Stomach smooth muscle (tissue), 2 donors: ENCODE measurements around the gene SPATA25.
"Not testable (repeated sequence)": the region's sequence is repeated elsewhere in the genome, so short reads cannot be mapped to it uniquely, and the experiment has no call there.

Experiments
- H3K27ac ChIP-seq: one replicate; pipeline ENCODE4 v1.7.0; 2013; ENCODE audit warnings: mild to moderate bottlenecking, low read length, inconsistent platforms
- H3K27me3 ChIP-seq, 2 donors: one replicate each; pipeline ENCODE4 v1.7.0; 2013; ENCODE audit warnings: low read length in 2 of 2; ENCODE audit not compliant: insufficient read depth in 2 of 2, control insufficient read depth in 1 of 2
- H3K36me3 ChIP-seq, 2 donors: one replicate each; pipeline ENCODE4 v1.7.0; 2013; ENCODE audit warnings: low read length in 2 of 2; ENCODE audit not compliant: control insufficient read depth in 2 of 2, insufficient read depth in 2 of 2
- H3K4me1 ChIP-seq: one replicate; pipeline ENCODE4 v1.7.0; 2013; ENCODE audit warnings: low read length; ENCODE audit not compliant: control insufficient read depth, insufficient read depth
- H3K4me3 ChIP-seq, 2 donors: one replicate each; pipeline ENCODE4 v1.7.0; 2013; ENCODE audit warnings: low read length in 2 of 2
- H3K9ac ChIP-seq, 2 donors: one replicate each; pipeline ENCODE4 v1.7.0; 2013; ENCODE audit warnings: low read length in 2 of 2, mild to moderate bottlenecking in 1 of 2
- H3K9me3 ChIP-seq, 2 donors: one replicate each; pipeline ENCODE4 v1.7.0; 2013; ENCODE audit warnings: low read length in 2 of 2; ENCODE audit not compliant: control insufficient read depth in 2 of 2
- donor health status: healthy.
- donor health status: Pancreatic carcinoma.

Gene SPATA25

DNA sequence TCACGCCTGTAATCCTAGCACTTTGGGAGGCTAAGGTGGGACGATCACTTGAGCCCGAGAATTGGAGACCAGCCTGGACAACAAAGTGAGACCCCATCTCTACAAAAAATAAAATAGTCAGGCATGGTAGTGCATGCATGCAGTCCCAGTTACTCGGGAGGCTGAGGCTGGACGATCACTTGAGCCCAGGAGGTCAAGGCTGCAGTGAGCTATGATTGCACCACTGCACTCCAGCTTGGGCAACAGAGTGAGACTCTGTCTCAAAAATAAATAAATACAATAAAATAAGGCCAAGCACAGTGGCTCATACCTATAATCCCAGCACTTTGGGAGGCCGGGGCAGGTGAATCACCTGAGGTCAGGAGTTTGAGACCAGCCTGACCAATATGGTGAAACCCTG lies 13.9 kb upstream of the SPATA25 start:
- H3K9me3 ChIP-seq, H3K27me3 ChIP-seq, H3K4me3 ChIP-seq, H3K27ac ChIP-seq, H3K4me1 ChIP-seq, H3K9ac ChIP-seq: not testable (repeated sequence)
- peaks cover 6 to 24% of the 10 kb centered on the region in 2 donors for H3K36me3 ChIP-seq

DNA sequence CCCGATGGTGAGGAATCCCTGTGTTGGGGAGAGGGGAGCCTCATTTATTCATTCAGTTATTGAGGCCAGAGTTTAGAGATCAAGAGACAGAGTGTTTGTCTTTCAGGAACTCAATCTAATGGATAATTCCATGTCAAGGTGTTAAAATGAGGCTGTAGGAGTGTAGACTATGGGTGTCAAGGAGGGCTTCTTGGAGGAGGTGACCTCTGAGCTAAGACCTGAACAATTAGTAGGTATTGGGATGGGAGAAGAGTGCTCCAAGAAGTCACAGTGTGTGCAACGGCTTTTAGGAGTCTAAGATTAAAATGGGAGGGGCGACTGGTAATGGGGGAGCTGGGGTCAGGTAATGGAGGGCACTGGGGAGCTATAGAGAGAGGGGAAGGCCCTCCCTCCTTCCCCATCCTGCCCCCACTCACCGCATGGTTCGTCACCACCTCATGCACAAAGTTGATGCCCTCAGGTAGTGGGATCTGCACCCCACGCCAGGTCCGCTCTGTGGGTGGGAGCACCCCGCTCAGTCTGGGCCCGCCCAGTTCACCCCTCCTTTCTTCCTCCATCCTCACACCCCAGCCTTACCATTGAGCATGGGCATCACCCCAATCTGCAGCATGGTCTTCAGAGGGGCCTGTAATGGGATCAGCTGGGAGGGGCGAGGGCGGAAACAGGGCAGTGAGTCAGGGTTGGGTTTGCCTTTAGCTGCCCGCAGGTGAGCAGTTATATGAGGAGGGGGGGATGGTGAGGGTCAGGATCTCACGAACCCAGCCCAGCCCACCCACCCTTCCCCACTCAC lies 11.8 kb upstream of the SPATA25 start:
- Histone ChIP-seq H3K9ac (no peak overlapping the region), H3K36me3 (peaks cover 15 to 27% of the 10 kb centered on the region in 2 donors), H3K27ac (no peak overlapping the region), H3K9me3 (no peaks in the 10 kb centered on the region), H3K27me3 (no peaks in the 10 kb centered on the region), H3K4me1 (no peaks in the 10 kb centered on the region), H3K4me3 (no peak overlapping the region)

DNA sequence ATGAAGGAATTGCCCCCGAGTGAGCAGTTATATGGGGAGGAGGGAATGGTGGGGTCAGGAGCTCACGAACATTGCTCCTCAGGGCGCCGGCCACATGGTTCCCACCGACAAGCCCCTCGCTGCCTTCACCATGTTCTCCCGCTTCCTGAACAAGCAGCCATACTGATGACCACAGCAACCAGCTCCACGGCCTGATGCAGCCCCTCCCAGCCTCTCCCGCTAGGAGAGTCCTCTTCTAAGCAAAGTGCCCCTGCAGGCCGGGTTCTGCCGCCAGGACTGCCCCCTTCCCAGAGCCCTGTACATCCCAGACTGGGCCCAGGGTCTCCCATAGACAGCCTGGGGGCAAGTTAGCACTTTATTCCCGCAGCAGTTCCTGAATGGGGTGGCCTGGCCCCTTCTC lies 10.9 kb upstream of the SPATA25 start:
- Histone ChIP-seq H3K36me3 (peaks cover 22 to 33% of the 10 kb centered on the region in 2 donors), H3K9me3 (no peaks in the 10 kb centered on the region), H3K4me1 (no peaks in the 10 kb centered on the region), H3K27me3 (no peaks in the 10 kb centered on the region), H3K9ac (no peak overlapping the region), H3K27ac (no peak overlapping the region), H3K4me3 (no peak overlapping the region)

DNA sequence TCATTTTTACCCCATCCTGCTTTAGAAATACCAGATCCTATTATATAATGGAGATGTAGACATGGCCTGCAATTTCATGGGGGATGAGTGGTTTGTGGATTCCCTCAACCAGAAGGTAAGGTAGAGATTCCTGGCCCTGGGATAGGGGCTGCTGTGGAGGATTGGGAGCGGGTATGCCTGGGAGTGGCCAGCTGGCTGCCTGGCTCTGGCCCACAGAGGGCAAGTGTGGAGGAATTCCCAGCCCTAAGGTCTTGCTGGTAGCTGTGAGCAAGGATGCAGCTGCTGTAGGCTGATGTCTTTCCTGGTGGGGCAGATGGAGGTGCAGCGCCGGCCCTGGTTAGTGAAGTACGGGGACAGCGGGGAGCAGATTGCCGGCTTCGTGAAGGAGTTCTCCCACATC lies 10.3 kb upstream of the SPATA25 start:
- Histone ChIP-seq H3K9me3 (no peaks in the 10 kb centered on the region), H3K27ac (no peak overlapping the region), H3K27me3 (no peaks in the 10 kb centered on the region), H3K4me1 (peaks cover 2% of the 10 kb centered on the region), H3K36me3 (peaks cover 28 to 35% of the 10 kb centered on the region in 2 donors), H3K9ac (no peak overlapping the region), H3K4me3 (no peak overlapping the region)

GRCh38 chr20:45897289-45897688 lies 9.9 kb upstream of the SPATA25 start:
- Histone ChIP-seq H3K4me1 (peaks cover 4% of the 10 kb centered on the region), H3K9me3 (no peaks in the 10 kb centered on the region), H3K9ac (no peak overlapping the region), H3K36me3 (peaks cover 28 to 35% of the 10 kb centered on the region in 2 donors), H3K27me3 (no peaks in the 10 kb centered on the region), H3K4me3 (no peak overlapping the region), H3K27ac (no peak overlapping the region)

GRCh38 chr20:45896641-45897161 lies 9.3 kb upstream of the SPATA25 start:
- Histone ChIP-seq H3K36me3 (peaks cover 28 to 33% of the 10 kb centered on the region in 2 donors), H3K9me3 (no peaks in the 10 kb centered on the region), H3K4me1 (peaks cover 10% of the 10 kb centered on the region), H3K27ac (no peak overlapping the region), H3K4me3 (no peak overlapping the region), H3K9ac (no peak overlapping the region), H3K27me3 (no peaks in the 10 kb centered on the region)

DNA sequence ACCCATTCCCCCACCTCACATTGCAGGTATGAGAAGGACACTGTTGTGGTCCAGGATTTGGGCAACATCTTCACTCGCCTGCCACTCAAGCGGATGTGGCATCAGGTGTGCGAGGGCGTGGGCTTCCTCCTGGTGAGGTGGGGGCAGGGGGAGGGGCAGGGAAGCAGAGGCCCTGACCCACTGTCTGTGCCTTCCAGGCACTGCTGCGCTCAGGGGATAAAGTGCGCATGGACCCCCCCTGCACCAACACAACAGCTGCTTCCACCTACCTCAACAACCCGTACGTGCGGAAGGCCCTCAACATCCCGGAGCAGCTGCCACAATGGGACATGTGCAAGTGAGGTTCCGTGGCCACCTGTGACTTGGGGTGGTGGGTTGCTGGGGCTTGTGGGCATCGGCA lies 7.4 kb upstream of the SPATA25 start:
- no peaks in the 10 kb centered on the region for H3K27me3 ChIP-seq
- H3K4me1 ChIP-seq, result peaks cover 22% of the 10 kb centered on the region
- H3K36me3 ChIP-seq, result peaks cover 28 to 33% of the 10 kb centered on the region in 2 donors
- no peaks in the 10 kb centered on the region for H3K9me3 ChIP-seq
- no peak overlapping the region for H3K27ac ChIP-seq
- no peak overlapping the region for H3K4me3 ChIP-seq
- H3K9ac ChIP-seq, result no peak overlapping the region

DNA sequence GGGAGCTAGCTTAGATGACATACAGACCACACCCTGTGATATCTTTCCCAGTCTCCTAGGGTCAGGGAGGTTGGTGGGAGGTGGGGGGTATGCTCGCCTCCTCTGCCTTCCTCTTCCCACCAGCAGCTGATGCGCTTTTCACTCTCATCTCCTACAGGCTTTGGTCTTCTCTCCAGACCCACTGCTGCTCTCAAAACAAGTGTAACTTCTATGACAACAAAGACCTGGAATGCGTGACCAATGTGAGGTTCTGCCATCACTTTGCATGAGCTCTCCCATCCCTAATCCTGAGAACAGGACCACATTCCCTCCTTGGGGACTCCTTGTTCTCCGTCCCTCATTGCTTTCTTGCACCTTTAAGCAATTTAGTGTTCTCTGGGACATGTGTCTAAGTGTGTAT lies 6.4 kb upstream of the SPATA25 start:
- Histone ChIP-seq H3K4me1 (peaks cover 23% of the 10 kb centered on the region), H3K36me3 (peaks cover 27 to 30% of the 10 kb centered on the region in 2 donors), H3K4me3 (no peak overlapping the region), H3K27ac (no peak overlapping the region), H3K9ac (no peak overlapping the region), H3K27me3 (no peaks in the 10 kb centered on the region), H3K9me3 (no peaks in the 10 kb centered on the region)

DNA sequence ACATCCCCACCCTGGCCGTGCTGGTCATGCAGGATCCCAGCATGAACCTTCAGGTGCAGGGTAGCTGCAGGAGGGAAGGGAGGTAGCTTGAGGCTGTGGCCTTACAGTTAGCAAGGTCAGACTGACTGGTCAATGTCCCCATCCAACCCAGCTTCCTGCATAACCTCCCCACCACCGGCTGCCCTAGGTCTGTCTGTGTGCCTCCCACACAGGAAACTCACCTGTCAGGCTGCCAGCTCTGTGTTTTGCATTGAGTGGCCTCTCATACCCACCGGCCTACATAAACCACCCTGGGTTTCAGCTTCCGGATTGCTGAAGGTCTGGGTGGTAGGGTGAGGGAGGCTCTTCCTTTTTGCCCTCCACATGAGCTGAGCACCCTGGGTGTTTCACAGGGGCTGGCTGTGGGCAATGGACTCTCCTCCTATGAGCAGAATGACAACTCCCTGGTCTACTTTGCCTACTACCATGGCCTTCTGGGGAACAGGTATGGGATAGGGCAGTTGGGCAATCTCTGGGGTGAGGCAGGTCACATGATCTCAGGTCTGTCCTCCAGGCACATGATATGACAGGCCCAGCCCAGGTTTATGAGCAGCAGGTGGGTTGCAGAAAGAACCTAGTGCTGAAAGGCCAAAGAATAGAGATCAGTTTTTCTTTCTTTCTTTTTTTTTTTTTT lies 5.5 kb upstream of the SPATA25 start:
- Histone ChIP-seq H3K4me1 (peaks cover 26% of the 10 kb centered on the region), H3K27me3 (no peaks in the 10 kb centered on the region), H3K36me3 (peaks cover 22 to 26% of the 10 kb centered on the region in 2 donors), H3K9me3 (no peaks in the 10 kb centered on the region), H3K9ac (no peak overlapping the region), H3K27ac (no peak overlapping the region), H3K4me3 (no peak overlapping the region)

DNA sequence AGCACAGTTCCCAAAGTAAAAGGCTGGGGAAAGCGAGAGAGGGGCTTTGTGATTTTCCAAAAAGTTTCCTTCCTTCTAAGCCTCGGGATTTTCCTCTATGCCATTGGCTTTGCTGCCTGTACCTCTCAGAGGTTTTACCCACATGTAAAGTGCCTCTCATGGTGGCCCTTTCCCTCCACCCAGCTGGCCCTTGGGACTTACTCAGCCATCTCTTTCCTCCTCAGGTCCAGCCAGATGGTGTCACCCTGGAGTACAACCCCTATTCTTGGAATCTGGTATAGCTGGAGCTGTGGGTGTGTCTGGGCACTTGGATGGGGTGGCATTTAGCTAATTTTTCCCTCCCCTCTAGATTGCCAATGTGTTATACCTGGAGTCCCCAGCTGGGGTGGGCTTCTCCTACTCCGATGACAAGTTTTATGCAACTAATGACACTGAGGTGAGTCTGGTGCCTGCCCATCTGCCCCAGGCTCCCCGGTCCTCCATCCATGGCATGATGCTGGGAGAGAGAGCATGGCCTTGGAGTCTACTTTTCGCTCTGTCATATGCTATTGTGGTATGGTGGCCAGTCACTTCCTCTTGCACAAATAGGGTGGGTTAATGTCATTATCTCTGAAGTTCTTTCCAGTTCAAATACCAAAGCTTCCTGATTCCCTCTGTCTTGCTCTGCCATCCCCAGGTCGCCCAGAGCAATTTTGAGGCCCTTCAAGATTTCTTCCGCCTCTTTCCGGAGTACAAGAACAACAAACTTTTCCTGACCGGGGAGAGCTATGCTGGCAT lies 4.8 kb upstream of the SPATA25 start:
- H3K36me3 ChIP-seq, result peaks cover 22 to 26% of the 10 kb centered on the region in 2 donors
- no peaks in the 10 kb centered on the region for H3K9me3 ChIP-seq
- no peaks in the 10 kb centered on the region for H3K27me3 ChIP-seq
- peak overlapping the region; percentile 67 to 88 for H3K4me3 ChIP-seq
- H3K4me1 ChIP-seq, result peaks cover 26% of the 10 kb centered on the region
- peak overlapping the region; percentile 82 to 92 for H3K9ac ChIP-seq
- H3K27ac ChIP-seq, result no peak overlapping the region
